Heart left ventricle (tissue), 13 donors: ENCODE data around the gene FASN.

Experiments used
- POLR2A ChIP-seq, 2 donors: fragments of 450-650 bp; IDR thresholded peaks; one replicate each; pipeline ENCODE4 v1.6.1; 2017; ENCODE audit warnings: antibody characterized with exemption in 2 of 2, mild to moderate bottlenecking in 2 of 2, moderate library complexity in 2 of 2
- TF ChIP-seq, protein P1 (sequence below), 12 donors: fragments of 200-600 bp; sonication (generic) in 4 of 12; IDR thresholded peaks; one replicate each; pipeline versions ENCODE4 v1.5.0 to v1.8.0; 2018 to 2022; ENCODE audit warnings: antibody characterized with exemption in 12 of 12, mild to moderate bottlenecking in 5 of 12
- donor health status: ischemic (EF 13 %, LVEDD 7.1; RV severe dilation, severe dysfunction).
- donor health status: DM: no; HTN: yes; CAD: no.
- donor health status: DM: no; HTN: no; CAD: no.
- donor health status: ischemic (EF 25% LVEDD 6.9; RV normal size, moderate dysfunction).
- donor health status: ischemic (EF 25% LVEDD 5.7; RV mildly dilated, moderate dysfunction).
- donor health status: ischemic (EF 35%, LVEDD 5.7; RV mildly dilated, moderate dysfunction).
- donor health status: nonischemic (EF 11% LVEDD 7.7; RV severe dilation, severe dysfunction).
- donor health status: DM: yes; HTN: yes; CAD: no.
- donor health status: PGD.
- donor health status: ischemic (EF 29% LVEDD 5.4; RV normal size, mild dysfunction).
- donor health status: nonischemic (EF 23%, LVEDD 6.1; RV moderate dilation, normal function).

DNA sequence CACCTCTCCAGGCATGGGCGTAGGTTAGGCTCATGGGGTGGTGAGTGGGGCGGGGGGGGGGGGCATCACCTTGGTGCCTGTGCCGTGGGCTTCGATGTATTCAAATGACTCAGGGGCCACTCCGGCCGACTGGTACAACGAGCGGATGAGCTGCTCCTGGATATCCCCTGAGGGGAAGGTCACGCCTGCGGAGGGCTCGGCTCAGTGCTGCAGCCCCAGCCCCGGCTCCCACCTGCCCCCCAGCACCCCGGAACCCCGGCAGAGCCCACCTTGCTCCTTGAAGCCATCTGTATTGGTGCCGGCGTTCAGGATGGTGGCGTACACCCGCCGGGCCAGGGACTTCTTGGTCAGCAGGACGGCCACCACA, 5.4 kb downstream of the FASN start:
- TF ChIP-seq, protein P1, sequence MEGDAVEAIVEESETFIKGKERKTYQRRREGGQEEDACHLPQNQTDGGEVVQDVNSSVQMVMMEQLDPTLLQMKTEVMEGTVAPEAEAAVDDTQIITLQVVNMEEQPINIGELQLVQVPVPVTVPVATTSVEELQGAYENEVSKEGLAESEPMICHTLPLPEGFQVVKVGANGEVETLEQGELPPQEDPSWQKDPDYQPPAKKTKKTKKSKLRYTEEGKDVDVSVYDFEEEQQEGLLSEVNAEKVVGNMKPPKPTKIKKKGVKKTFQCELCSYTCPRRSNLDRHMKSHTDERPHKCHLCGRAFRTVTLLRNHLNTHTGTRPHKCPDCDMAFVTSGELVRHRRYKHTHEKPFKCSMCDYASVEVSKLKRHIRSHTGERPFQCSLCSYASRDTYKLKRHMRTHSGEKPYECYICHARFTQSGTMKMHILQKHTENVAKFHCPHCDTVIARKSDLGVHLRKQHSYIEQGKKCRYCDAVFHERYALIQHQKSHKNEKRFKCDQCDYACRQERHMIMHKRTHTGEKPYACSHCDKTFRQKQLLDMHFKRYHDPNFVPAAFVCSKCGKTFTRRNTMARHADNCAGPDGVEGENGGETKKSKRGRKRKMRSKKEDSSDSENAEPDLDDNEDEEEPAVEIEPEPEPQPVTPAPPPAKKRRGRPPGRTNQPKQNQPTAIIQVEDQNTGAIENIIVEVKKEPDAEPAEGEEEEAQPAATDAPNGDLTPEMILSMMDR (IDR thresholded peaks at IDR 0.05) = no peak
- TF ChIP-seq POLR2A (IDR thresholded peaks at IDR 0.05) = no peak
